Measurements from ENCODE around the gene FAM107B.

FAM107B gene

GRCh38 chr10:14507781-14508180 is 266.9 kb downstream of the FAM107B start:
- no peak overlapping the region for H3K4me3 ChIP-seq (ENCODE audit: low read depth, low read length)
- DNase-seq (ENCODE audit: low read depth), result no peak
- no peak for TF ChIP-seq CTCF (IDR thresholded peaks at IDR 0.05; ENCODE audit: control insufficient read depth, extremely low read depth, insufficient read depth)

GRCh38 chr10:14507176-14507575 is 267.5 kb downstream of the FAM107B start:
- no peak for DNase-seq (ENCODE audit: low read depth)
- no peak overlapping the region for H3K4me3 ChIP-seq (ENCODE audit: low read depth, low read length)
- no peak for TF ChIP-seq CTCF (IDR thresholded peaks at IDR 0.05; ENCODE audit: control insufficient read depth, extremely low read depth, insufficient read depth)

GRCh38 chr10:14502431-14502830 is 272.3 kb downstream of the FAM107B start:
- no peak overlapping the region for H3K4me3 ChIP-seq (ENCODE audit: low read depth, low read length)
- no peak for DNase-seq (ENCODE audit: low read depth)
- TF ChIP-seq CTCF (IDR thresholded peaks at IDR 0.05; ENCODE audit: control insufficient read depth, extremely low read depth, insufficient read depth), result no peak

GRCh38 chr10:14500172-14500765 is 274.4 kb downstream of the FAM107B start:
- H3K4me3 ChIP-seq (ENCODE audit: low read depth, low read length), result no peak overlapping the region
- no peak for DNase-seq (ENCODE audit: low read depth)
- TF ChIP-seq CTCF (IDR thresholded peaks at IDR 0.05; ENCODE audit: control insufficient read depth, extremely low read depth, insufficient read depth), result no peak

GRCh38 chr10:14499601-14499904 is 275.1 kb downstream of the FAM107B start:
- no peak for TF ChIP-seq CTCF (IDR thresholded peaks at IDR 0.05; ENCODE audit: control insufficient read depth, extremely low read depth, insufficient read depth)
- no peak overlapping the region for H3K4me3 ChIP-seq (ENCODE audit: low read depth, low read length)
- DNase-seq (ENCODE audit: low read depth), result no peak

GRCh38 chr10:14498326-14498725 is 276.4 kb downstream of the FAM107B start:
- no peak for TF ChIP-seq CTCF (IDR thresholded peaks at IDR 0.05; ENCODE audit: control insufficient read depth, extremely low read depth, insufficient read depth)
- no peak overlapping the region for H3K4me3 ChIP-seq (ENCODE audit: low read depth, low read length)
- no peak for DNase-seq (ENCODE audit: low read depth)

- no peak for TF ChIP-seq CTCF (IDR thresholded peaks at IDR 0.05; ENCODE audit: control insufficient read depth, extremely low read depth, insufficient read depth)
- no peak overlapping the region for H3K4me3 ChIP-seq (ENCODE audit: low read depth, low read length)
- DNase-seq (ENCODE audit: low read depth), result no peak
Measured at GRCh38 chr10:14491811-14492210, 282.9 kb downstream of the FAM107B start.

Measured in LNCaP clone FGC (cell line).